Hematopoietic multipotent progenitor cell treated with erythropoietin and hydrocortisone succinate and interleukin-3 and kit ligand, for 15 days (in vitro differentiated cells): ENCODE results near the gene CHRNA3.
"Not testable (repeated sequence)": the region's sequence is repeated elsewhere in the genome, so short reads cannot be mapped to it uniquely, and the experiment has no call there.

Source experiments
- DNase-seq: peaks from one replicate; pipeline ENCODE4 v3.0.0-alpha.2; 2015; ENCODE audit warnings: low spot score

CHRNA3 gene

GRCh38 chr15:78560201-78560600 is 60.6 kb downstream of the CHRNA3 start:
- not testable (repeated sequence) for DNase-seq

- DNase-seq = no peak
These were observed 68.2 kb downstream of the CHRNA3 start for GRCh38 chr15:78552597-78552996.

- DNase-seq = no peak
These were observed 68.9 kb downstream of the CHRNA3 start for GRCh38 chr15:78551902-78552301.

GRCh38 chr15:78550815-78551214 is 70.0 kb downstream of the CHRNA3 start:
- DNase-seq = no peak

- DNase-seq = no peak
These were observed 70.6 kb downstream of the CHRNA3 start for GRCh38 chr15:78550194-78550593.
